ENCODE measurements around the gene MARCHF3.

- TF ChIP-seq CTCF (IDR thresholded peaks at IDR 0.05; ENCODE audit: insufficient read depth, low read depth, low read length) (no peak), EZH2 (IDR thresholded peaks at IDR 0.05; ENCODE audit: insufficient read depth, low read length) (no peak)
Observed at GRCh38 chr5:127068493-127069214, 38.3 kb upstream of the MARCHF3 start.
